Measurements from ENCODE around the gene ACBD4. TPM values are rescaled to one million over a fixed set of nuclear protein-coding genes. Genes with fewer than 3 reads are reported as not detected.

Gene ACBD4
- total and polyA plus RNA-seq, 2 of the 13 experiments (the other 11 are each of a cell fraction or from before 2014, with no cell fraction given), result 16.1 to 26.9 TPM

DNA sequence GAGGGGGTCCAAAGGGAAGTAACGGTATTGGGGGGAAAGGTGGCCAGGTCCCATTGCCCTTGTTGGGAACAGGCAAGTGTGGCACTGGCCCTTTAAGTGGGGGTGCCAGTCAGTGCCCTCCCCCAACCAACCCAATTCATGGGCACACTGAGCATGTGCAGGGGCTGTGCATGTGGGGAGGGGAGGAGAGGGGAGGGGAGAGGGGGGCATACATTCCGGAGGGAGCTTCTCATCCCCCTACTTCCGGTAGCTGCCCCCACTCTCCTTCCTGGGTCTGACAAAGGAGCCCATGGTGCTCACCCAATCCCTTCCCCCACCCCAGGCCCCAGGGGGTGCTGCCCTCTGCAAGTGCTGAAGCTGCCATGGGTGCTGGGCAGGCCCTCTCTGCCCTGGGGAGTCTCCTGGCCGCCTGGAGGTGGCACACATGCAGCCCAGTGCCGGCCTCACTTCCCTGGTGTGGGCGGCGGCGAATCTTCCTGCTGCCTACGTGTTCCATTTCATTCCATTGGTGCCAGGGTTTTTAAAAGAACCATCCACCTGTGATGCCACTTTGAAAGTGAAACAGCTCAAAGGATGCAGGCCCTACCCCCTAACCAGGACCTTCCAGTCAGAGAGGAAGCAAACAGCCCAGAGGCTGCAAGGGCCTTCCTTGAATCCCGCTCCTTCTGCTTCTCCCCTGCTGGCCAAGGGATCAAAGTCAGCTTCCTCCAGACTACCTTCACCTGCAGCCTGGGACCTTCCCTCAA is 37.2 kb downstream of the ACBD4 start (continued):
- TF ChIP-seq NR1H2 (CRISPR knock-in tag; IDR thresholded peaks at IDR 0.05; ENCODE audit: borderline replicate concordance, low read depth) (peak; percentile 55; the same call in 1 of the 2 replicates), ZNF44 (CRISPR knock-in tag; IDR thresholded peaks at IDR 0.05) (no peak), KDM5A (IDR thresholded peaks at IDR 0.05; ENCODE audit: borderline replicate concordance, low read length) (no peak), SIN3A (IDR thresholded peaks at IDR 0.05; ENCODE audit: borderline replicate concordance, low read depth, low read length) (no peak), ZNF616 (CRISPR knock-in tag; IDR thresholded peaks at IDR 0.05; ENCODE audit: low read depth) (no peak), ZNF670 (CRISPR knock-in tag; IDR thresholded peaks at IDR 0.05; ENCODE audit: borderline replicate concordance) (peak; percentile 68; the same call in 1 of the 2 replicates), CREBL2 (CRISPR knock-in tag; IDR thresholded peaks at IDR 0.05; ENCODE audit: borderline replicate concordance) (peak; percentile 42; the same call in 1 of the 2 replicates), SMARCE1 (IDR thresholded peaks at IDR 0.05; ENCODE audit: borderline replicate concordance) (no peak), KLF16 (CRISPR knock-in tag; IDR thresholded peaks at IDR 0.05) (peak in 1 of 2 experiments; percentile 78; a peak in 1 of 4 replicates), KLF13 (CRISPR knock-in tag; IDR thresholded peaks at IDR 0.05) (0 out of 2 replicates have a peak, but pooled peaks have one; percentile 30), ZNF367 (CRISPR knock-in tag; IDR thresholded peaks at IDR 0.05; ENCODE audit: borderline replicate concordance) (no peak), SRF (IDR thresholded peaks at IDR 0.05; ENCODE audit: low read depth, low read length) (peak; percentile 24; the same call in 1 of the 2 replicates), ATF7-NPFF (CRISPR knock-in tag; IDR thresholded peaks at IDR 0.05; ENCODE audit: low read depth) (peak; percentile 86), EED (CRISPR knock-in tag; IDR thresholded peaks at IDR 0.05) (peak; percentile 74; the same call in 1 of the 2 replicates), KLF11 (CRISPR knock-in tag; IDR thresholded peaks at IDR 0.05) (peak; percentile 58; the same call in 1 of the 2 replicates), ZFP37 (CRISPR knock-in tag; IDR thresholded peaks at IDR 0.05; ENCODE audit: borderline replicate concordance) (no peak)
- TF ChIP-seq, protein P1, sequence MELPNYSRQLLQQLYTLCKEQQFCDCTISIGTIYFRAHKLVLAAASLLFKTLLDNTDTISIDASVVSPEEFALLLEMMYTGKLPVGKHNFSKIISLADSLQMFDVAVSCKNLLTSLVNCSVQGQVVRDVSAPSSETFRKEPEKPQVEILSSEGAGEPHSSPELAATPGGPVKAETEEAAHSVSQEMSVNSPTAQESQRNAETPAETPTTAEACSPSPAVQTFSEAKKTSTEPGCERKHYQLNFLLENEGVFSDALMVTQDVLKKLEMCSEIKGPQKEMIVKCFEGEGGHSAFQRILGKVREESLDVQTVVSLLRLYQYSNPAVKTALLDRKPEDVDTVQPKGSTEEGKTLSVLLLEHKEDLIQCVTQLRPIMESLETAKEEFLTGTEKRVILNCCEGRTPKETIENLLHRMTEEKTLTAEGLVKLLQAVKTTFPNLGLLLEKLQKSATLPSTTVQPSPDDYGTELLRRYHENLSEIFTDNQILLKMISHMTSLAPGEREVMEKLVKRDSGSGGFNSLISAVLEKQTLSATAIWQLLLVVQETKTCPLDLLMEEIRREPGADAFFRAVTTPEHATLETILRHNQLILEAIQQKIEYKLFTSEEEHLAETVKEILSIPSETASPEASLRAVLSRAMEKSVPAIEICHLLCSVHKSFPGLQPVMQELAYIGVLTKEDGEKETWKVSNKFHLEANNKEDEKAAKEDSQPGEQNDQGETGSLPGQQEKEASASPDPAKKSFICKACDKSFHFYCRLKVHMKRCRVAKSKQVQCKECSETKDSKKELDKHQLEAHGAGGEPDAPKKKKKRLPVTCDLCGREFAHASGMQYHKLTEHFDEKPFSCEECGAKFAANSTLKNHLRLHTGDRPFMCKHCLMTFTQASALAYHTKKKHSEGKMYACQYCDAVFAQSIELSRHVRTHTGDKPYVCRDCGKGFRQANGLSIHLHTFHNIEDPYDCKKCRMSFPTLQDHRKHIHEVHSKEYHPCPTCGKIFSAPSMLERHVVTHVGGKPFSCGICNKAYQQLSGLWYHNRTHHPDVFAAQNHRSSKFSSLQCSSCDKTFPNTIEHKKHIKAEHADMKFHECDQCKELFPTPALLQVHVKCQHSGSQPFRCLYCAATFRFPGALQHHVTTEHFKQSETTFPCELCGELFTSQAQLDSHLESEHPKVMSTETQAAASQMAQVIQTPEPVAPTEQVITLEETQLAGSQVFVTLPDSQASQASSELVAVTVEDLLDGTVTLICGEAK (IDR thresholded peaks at IDR 0.05), result no peak; the same call in 1 of the 2 replicates
- TF ChIP-seq, protein P1 (CRISPR knock-in tag; IDR thresholded peaks at IDR 0.05), result peak; percentile 7; the same call in 1 of the 2 replicates
- TF ChIP-seq, protein P2, sequence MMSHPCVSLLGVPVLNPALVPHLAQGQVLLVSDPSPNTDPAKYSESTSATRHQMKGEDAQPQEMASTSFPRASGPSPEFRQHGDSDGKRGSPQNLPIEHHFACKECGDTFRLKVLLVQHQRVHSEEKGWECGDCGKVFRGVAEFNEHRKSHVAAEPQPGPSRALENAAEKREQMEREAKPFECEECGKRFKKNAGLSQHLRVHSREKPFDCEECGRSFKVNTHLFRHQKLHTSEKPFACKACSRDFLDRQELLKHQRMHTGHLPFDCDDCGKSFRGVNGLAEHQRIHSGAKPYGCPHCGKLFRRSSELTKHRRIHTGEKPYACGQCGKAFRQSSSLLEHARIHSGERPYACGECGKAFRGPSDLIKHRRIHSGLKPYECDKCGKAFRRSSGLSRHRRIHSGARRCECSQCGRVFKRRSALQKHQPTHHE (CRISPR knock-in tag; IDR thresholded peaks at IDR 0.05; ENCODE audit: borderline replicate concordance), result no peak
